ENCODE results near the gene MPV17L. TPM values are rescaled to one million over a fixed set of nuclear protein-coding genes. Genes with fewer than 3 reads are reported as not detected.

MPV17L gene
- total and polyA plus RNA-seq, 2 donors (not counting 3 experiments of a cell fraction or from before 2014, with no cell fraction given): 0.06 to 0.22 TPM

GRCh38 chr16:15439521-15439920 lies 44.0 kb downstream of the MPV17L start:
- no peak overlapping the region for H3K4me2 ChIP-seq (ENCODE audit: insufficient read depth, low read length)
- DNase-seq (ENCODE audit: low read depth, low spot score) (no peak), FAIRE-seq (no peak)
- no peak overlapping the region for H2AFZ ChIP-seq (ENCODE audit: low read depth, low read length)
- no peaks in the 10 kb centered on the region for H3K36me3 ChIP-seq (ENCODE audit: control insufficient read depth in 2 of 2, extremely low read depth in 1 of 2, insufficient read depth in 2 of 2, low read length in 2 of 2)
- intact Hi-C loops (cut with micrococcal nuclease): loop anchor here (5.0 kb wide), 1 partner anchor 43 kb away; no protein-coding TSS in a partner anchor
- H3K4me1 ChIP-seq (ENCODE audit: control insufficient read depth, extremely low read depth, insufficient read depth, low read length): peaks cover 13% of the 10 kb centered on the region
- no peaks in the 10 kb centered on the region for H3K9me3 ChIP-seq (replicated peaks; ENCODE audit: control insufficient read depth, insufficient read depth, low read length)
- no peaks in the 10 kb centered on the region for H3K9me1 ChIP-seq (replicated peaks; ENCODE audit: control insufficient read depth, extremely low read depth, insufficient read depth, low read length)
- H3K27me3 ChIP-seq (ENCODE audit: control insufficient read depth in 2 of 2, insufficient read depth in 2 of 2, low read length in 2 of 2): no peaks in the 10 kb centered on the region
- peaks cover 2% of the 10 kb centered on the region for H3K79me2 ChIP-seq (ENCODE audit: control insufficient read depth, insufficient read depth, low read length)
- no peak overlapping the region for H3K9ac ChIP-seq (replicated peaks; ENCODE audit: extremely low read depth, insufficient read depth, low read length)
- POLR2A ChIA-PET: no interaction called here
- no TSS peak for BruUV-seq (replicated peaks)
- dilution Hi-C loops (cut with MboI; ENCODE audit: extremely low pct_ligation_motif_present, low sequenced_read_pairs): no loop called here
- no peaks in the 10 kb centered on the region for H4K20me1 ChIP-seq (replicated peaks; ENCODE audit: control insufficient read depth, extremely low read depth, insufficient read depth, low read length)
- TF ChIP-seq MYC (IDR thresholded peaks at IDR 0.05; ENCODE audit: low read depth, low read length) (no peak), JUN (IDR thresholded peaks at IDR 0.05; ENCODE audit: borderline replicate concordance, insufficient read depth, insufficient read length, low read depth) (no peak), FOS (IDR thresholded peaks at IDR 0.05; ENCODE audit: borderline replicate concordance, insufficient read depth, low read length) (no peak), GATA2 (IDR thresholded peaks at IDR 0.05; ENCODE audit: insufficient read depth, insufficient read length, low read depth, low read length) (no peak), POLR2AphosphoS5 (IDR thresholded peaks at IDR 0.05; ENCODE audit: insufficient read depth, low read depth, low read length) (no peak), EZH2 (IDR thresholded peaks at IDR 0.05; ENCODE audit: borderline replicate concordance, low read depth, low read length, severe bottlenecking) (no peak), POLR2A (IDR thresholded peaks at IDR 0.05; ENCODE audit: low read depth, low read length) (no peak)
- TF ChIP-seq, protein P1, sequence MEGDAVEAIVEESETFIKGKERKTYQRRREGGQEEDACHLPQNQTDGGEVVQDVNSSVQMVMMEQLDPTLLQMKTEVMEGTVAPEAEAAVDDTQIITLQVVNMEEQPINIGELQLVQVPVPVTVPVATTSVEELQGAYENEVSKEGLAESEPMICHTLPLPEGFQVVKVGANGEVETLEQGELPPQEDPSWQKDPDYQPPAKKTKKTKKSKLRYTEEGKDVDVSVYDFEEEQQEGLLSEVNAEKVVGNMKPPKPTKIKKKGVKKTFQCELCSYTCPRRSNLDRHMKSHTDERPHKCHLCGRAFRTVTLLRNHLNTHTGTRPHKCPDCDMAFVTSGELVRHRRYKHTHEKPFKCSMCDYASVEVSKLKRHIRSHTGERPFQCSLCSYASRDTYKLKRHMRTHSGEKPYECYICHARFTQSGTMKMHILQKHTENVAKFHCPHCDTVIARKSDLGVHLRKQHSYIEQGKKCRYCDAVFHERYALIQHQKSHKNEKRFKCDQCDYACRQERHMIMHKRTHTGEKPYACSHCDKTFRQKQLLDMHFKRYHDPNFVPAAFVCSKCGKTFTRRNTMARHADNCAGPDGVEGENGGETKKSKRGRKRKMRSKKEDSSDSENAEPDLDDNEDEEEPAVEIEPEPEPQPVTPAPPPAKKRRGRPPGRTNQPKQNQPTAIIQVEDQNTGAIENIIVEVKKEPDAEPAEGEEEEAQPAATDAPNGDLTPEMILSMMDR (IDR thresholded peaks at IDR 0.05; ENCODE audit: extremely low read depth in 1 of 2, insufficient read depth in 1 of 2, low read depth in 1 of 2, low read length in 2 of 2): no peak
- TF ChIP-seq, protein P2, sequence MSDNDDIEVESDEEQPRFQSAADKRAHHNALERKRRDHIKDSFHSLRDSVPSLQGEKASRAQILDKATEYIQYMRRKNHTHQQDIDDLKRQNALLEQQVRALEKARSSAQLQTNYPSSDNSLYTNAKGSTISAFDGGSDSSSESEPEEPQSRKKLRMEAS (IDR thresholded peaks at IDR 0.05; ENCODE audit: insufficient read depth, insufficient read length): no peak
- CTCF ChIA-PET: interaction anchor here (1.2 to 2.2 kb wide), 2 partner anchors 12 kb away, joined by 4 to 8 read pairs; no protein-coding TSS in a partner anchor
- no peak overlapping the region for H3K27ac ChIP-seq (ENCODE audit: insufficient read depth, low read depth, low read length)
- H3K4me3 ChIP-seq (replicated peaks in 1 of 3; ENCODE audit: insufficient read depth in 1 of 3, low read depth in 1 of 3, low read length in 3 of 3): no peak overlapping the region
